Activated naive CD8-positive, alpha-beta T cell treated with anti-CD3 and anti-CD28 coated beads, Interleukin-2, amount 10 ng/mL, durations not matched to agents 7 days and 5 days (primary cell): ENCODE data around the gene NDUFA7. TPM values are rescaled to one million over a fixed set of nuclear protein-coding genes. Genes with fewer than 3 reads are reported as not detected.

ENCODE experiments used
- ATAC-seq: fragments of 150-1000 bp; cut with Tn5 transposase; one replicate; pipeline ENCODE4 v1.10.0; 2021; ENCODE audit warnings: low read depth, moderate library complexity
- POLR2A ChIA-PET: fragments of 350-600 bp; sonication (Branson Sonifier 250); formaldehyde crosslinking; loops from one replicate; lab custom pipeline; 2021; ENCODE audit warnings: antibody characterized with exemption; lab: Charles Lee
- DNase-seq: peaks from one replicate; pipeline ENCODE4 v3.0.0; 2021
- H3K27ac Mint-ChIP-seq: one replicate; pipeline ENCODE4 v1.8.0; 2022; ENCODE audit warnings: mild to moderate bottlenecking, mixed read lengths
- H3K27me3 Mint-ChIP-seq: one replicate; pipeline ENCODE4 v1.8.0; 2022; ENCODE audit warnings: mild to moderate bottlenecking, moderate library complexity, mixed read lengths
- H3K36me3 Mint-ChIP-seq: one replicate; pipeline ENCODE4 v1.8.0; 2021; ENCODE audit warnings: mild to moderate bottlenecking, mixed read lengths
- H3K4me1 Mint-ChIP-seq: one replicate; pipeline ENCODE4 v1.8.0; 2021; ENCODE audit warnings: mixed read lengths
- H3K4me3 Mint-ChIP-seq: one replicate; pipeline ENCODE4 v1.8.0; 2022; ENCODE audit warnings: mild to moderate bottlenecking, moderate library complexity, mixed read lengths
- H3K9me3 Mint-ChIP-seq: one replicate; pipeline ENCODE4 v1.8.0; 2021; ENCODE audit warnings: mixed read lengths
- total RNA-seq, 2 experiments: library from RNA; stranded (reverse); gene quantifications; one replicate each; pipeline ENCODE4 v1.2.3, GENCODE V29; 2021

NDUFA7 gene
- total RNA-seq: 10 to 100 TPM; 53.8 to 59.0 TPM

GRCh38 chr19:8321067-8321985 lies at the start of gene NDUFA7, which contains the start of gene RPS28:
NDUFA7 (minus strand) TSS chr19:8321375; CDS start chr19:8321358, 17 bp downstream.
RPS28 (plus strand) TSS chr19:8321496; CDS start chr19:8321531, 35 bp downstream.
- peak within 1 kb of the TSS; percentile 99 for H3K4me3 Mint-ChIP-seq

GRCh38 chr19:8370176-8371010 lies 49.2 kb upstream of the NDUFA7 start:
- Mint-ChIP-seq H3K36me3 (peaks cover 2% of the 10 kb centered on the region), H3K4me3 (no peak overlapping the region), H3K27ac (no peak overlapping the region), H3K4me1 (peaks cover 3% of the 10 kb centered on the region), H3K27me3 (peaks cover 26% of the 10 kb centered on the region), H3K9me3 (no peaks in the 10 kb centered on the region)
- ATAC-seq (no peak), DNase-seq (no peak)
- POLR2A ChIA-PET: interaction anchor here (1.2 kb wide), 1 partner anchor 13 kb away, joined by 3 read pairs; no protein-coding TSS in a partner anchor

More at GRCh38 chr19:8321067-8321985, at the start of gene NDUFA7, which contains the start of gene RPS28:
- ATAC-seq: peak; percentile 89
- peaks cover 30% of the 10 kb centered on the region for H3K4me1 Mint-ChIP-seq
- POLR2A ChIA-PET: interaction anchor here (0.6 to 1.9 kb wide), 12 partner anchors 10 to 377 kb away, joined by 3 to 13 read pairs (median 5); partner anchors contain the start of genes CD320, RAB11B and ZNF414
- peaks cover 7% of the 10 kb centered on the region for H3K36me3 Mint-ChIP-seq
- H3K27me3 Mint-ChIP-seq: no peaks in the 10 kb centered on the region
- peak; percentile 98 for DNase-seq
- peak within 1 kb of the TSS; percentile 100 for H3K27ac Mint-ChIP-seq
- no peaks in the 10 kb centered on the region for H3K9me3 Mint-ChIP-seq

GRCh38 chr19:8367327-8368001 lies 46.3 kb upstream of the NDUFA7 start:
- POLR2A ChIA-PET: interaction anchor here (0.7 kb wide), 1 partner anchor 9 kb away, joined by 3 read pairs; no protein-coding TSS in a partner anchor
- H3K4me3 Mint-ChIP-seq: no peak overlapping the region
- DNase-seq: no peak

GRCh38 chr19:8366961-8367326 lies 45.8 kb upstream of the NDUFA7 start:
- no peak for ATAC-seq
- DNase-seq: no peak
- H3K27me3 Mint-ChIP-seq: peaks cover 43% of the 10 kb centered on the region
- H3K4me3 Mint-ChIP-seq: no peak overlapping the region
- peaks cover 2% of the 10 kb centered on the region for H3K36me3 Mint-ChIP-seq
- no peaks in the 10 kb centered on the region for H3K9me3 Mint-ChIP-seq
- peaks cover 11% of the 10 kb centered on the region for H3K4me1 Mint-ChIP-seq
- POLR2A ChIA-PET: interaction anchor here (1.0 kb wide), 1 partner anchor 24 kb away, joined by 4 read pairs; the partner anchor contains the start of gene RAB11B
- H3K27ac Mint-ChIP-seq: no peak overlapping the region

More at GRCh38 chr19:8367327-8368001, 46.3 kb upstream of the NDUFA7 start:
- Mint-ChIP-seq H3K4me1 (peaks cover 9% of the 10 kb centered on the region), H3K36me3 (peaks cover 2% of the 10 kb centered on the region), H3K27ac (no peak overlapping the region), H3K9me3 (no peaks in the 10 kb centered on the region), H3K27me3 (peaks cover 41% of the 10 kb centered on the region)
- no peak for ATAC-seq

- Mint-ChIP-seq H3K9me3 (no peaks in the 10 kb centered on the region), H3K27me3 (peaks cover 47% of the 10 kb centered on the region), H3K27ac (no peak overlapping the region), H3K4me3 (no peak overlapping the region), H3K4me1 (peaks cover 13% of the 10 kb centered on the region), H3K36me3 (peaks cover 2% of the 10 kb centered on the region)
- ATAC-seq (no peak), DNase-seq (no peak)
- POLR2A ChIA-PET: interaction anchor here (1.0 kb wide), 1 partner anchor 24 kb away, joined by 4 read pairs; the partner anchor contains the start of gene RAB11B
Measured at GRCh38 chr19:8366121-8366581, 45.0 kb upstream of the NDUFA7 start.

- POLR2A ChIA-PET: interaction anchor here (0.7 to 1.0 kb wide), 3 partner anchors 30 to 321 kb away, joined by 3 to 4 read pairs (median 3); no protein-coding TSS in a partner anchor
- peaks cover 2% of the 10 kb centered on the region for H3K36me3 Mint-ChIP-seq
- DNase-seq (peak; percentile 71), ATAC-seq (peak; percentile 80)
- no peaks in the 10 kb centered on the region for H3K9me3 Mint-ChIP-seq
- H3K4me3 Mint-ChIP-seq: peak within 1 kb of the TSS; percentile 87
- peaks cover 13% of the 10 kb centered on the region for H3K4me1 Mint-ChIP-seq
- peaks cover 47% of the 10 kb centered on the region for H3K27me3 Mint-ChIP-seq
- H3K27ac Mint-ChIP-seq: peak within 1 kb of the TSS; percentile 76
Measured at GRCh38 chr19:8363803-8364771, 42.9 kb upstream of the NDUFA7 start, which contains the start of gene ANGPTL4. ANGPTL4 (plus strand) TSS chr19:8364155; CDS start chr19:8364322, 167 bp downstream.

- H3K27me3 Mint-ChIP-seq: peaks cover 32% of the 10 kb centered on the region
- no peak overlapping the region for H3K27ac Mint-ChIP-seq
- peaks cover 10% of the 10 kb centered on the region for H3K4me1 Mint-ChIP-seq
- ATAC-seq: no peak
- DNase-seq: no peak
- H3K36me3 Mint-ChIP-seq: peaks cover 2% of the 10 kb centered on the region
- POLR2A ChIA-PET: interaction anchor here (0.5 to 1.2 kb wide), 2 partner anchors 29 to 556 kb away, joined by 3 read pairs; no protein-coding TSS in a partner anchor
- no peaks in the 10 kb centered on the region for H3K9me3 Mint-ChIP-seq
- H3K4me3 Mint-ChIP-seq: peak overlapping the region; percentile 32
Measured at GRCh38 chr19:8361921-8362793, 41.0 kb upstream of the NDUFA7 start.

- H3K9me3 Mint-ChIP-seq: no peaks in the 10 kb centered on the region
- no peaks in the 10 kb centered on the region for H3K36me3 Mint-ChIP-seq
- H3K4me3 Mint-ChIP-seq: no peak overlapping the region
Measured at GRCh38 chr19:8360196-8360595, 39.0 kb upstream of the NDUFA7 start.

GRCh38 chr19:8358948-8359347 lies 37.8 kb upstream of the NDUFA7 start:
- no peak overlapping the region for H3K27ac Mint-ChIP-seq
- DNase-seq (no peak), ATAC-seq (no peak)
- peaks cover 19% of the 10 kb centered on the region for H3K27me3 Mint-ChIP-seq
- H3K36me3 Mint-ChIP-seq: no peaks in the 10 kb centered on the region
- no peak overlapping the region for H3K4me3 Mint-ChIP-seq
- POLR2A ChIA-PET: no interaction called here
- peaks cover 17% of the 10 kb centered on the region for H3K4me1 Mint-ChIP-seq
- H3K9me3 Mint-ChIP-seq: no peaks in the 10 kb centered on the region

More at GRCh38 chr19:8360196-8360595, 39.0 kb upstream of the NDUFA7 start:
- H3K27me3 Mint-ChIP-seq: peaks cover 24% of the 10 kb centered on the region
- ATAC-seq (no peak), DNase-seq (no peak)
- peaks cover 17% of the 10 kb centered on the region for H3K4me1 Mint-ChIP-seq
- H3K27ac Mint-ChIP-seq: no peak overlapping the region
- POLR2A ChIA-PET: interaction anchor here (0.6 kb wide), 1 partner anchor 41 kb away, joined by 9 read pairs; no protein-coding TSS in a partner anchor

GRCh38 chr19:8357007-8357521 lies 35.9 kb upstream of the NDUFA7 start:
- Mint-ChIP-seq H3K4me3 (no peak overlapping the region), H3K36me3 (no peaks in the 10 kb centered on the region), H3K4me1 (peaks cover 12% of the 10 kb centered on the region), H3K9me3 (no peaks in the 10 kb centered on the region), H3K27me3 (peaks cover 17% of the 10 kb centered on the region), H3K27ac (no peak overlapping the region)
- POLR2A ChIA-PET: interaction anchor here (1.3 kb wide), 1 partner anchor 12 kb away, joined by 3 read pairs; no protein-coding TSS in a partner anchor
- DNase-seq: no peak
- ATAC-seq: no peak
